HEK293T (cell line): ENCODE measurements around the gene NR1H4.

Experiments
- CTCF ChIA-PET: fragments of 350-600 bp; formaldehyde crosslinking; extraction: SDS; loops from one replicate; lab custom pipeline; 2021; ENCODE audit warnings: antibody characterized with exemption, inconsistent platforms; lab: Yijun Ruan, JAX
- POLR2A ChIA-PET: fragments of 350-600 bp; formaldehyde crosslinking; extraction: SDS; loops from one replicate; lab custom pipeline; 2020; ENCODE audit warnings: antibody characterized with exemption, inconsistent platforms; lab: Yijun Ruan, JAX
- DNase-seq: peaks from one replicate; pipeline ENCODE4 v3.0.0; 2012; ENCODE audit warnings: mixed read lengths; ENCODE audit errors: extremely low spot score
- ARNT ChIP-seq: fragments of 450-650 bp; IDR thresholded peaks from 2 replicates; pipeline ENCODE4 v1.6.1; 2017; ENCODE audit warnings: mild to moderate bottlenecking
- BHLHE40 ChIP-seq: fragments of 450-650 bp; IDR thresholded peaks from 2 replicates; pipeline ENCODE4 v1.6.1; 2016; ENCODE audit warnings: mild to moderate bottlenecking, moderate library complexity, borderline replicate concordance
- CTBP1 ChIP-seq: fragments of 450-650 bp; IDR thresholded peaks from 2 replicates; pipeline ENCODE4 v1.6.1; 2016; ENCODE audit warnings: borderline replicate concordance
- ELF4 ChIP-seq: fragments of 450-650 bp; IDR thresholded peaks from 2 replicates; pipeline ENCODE4 v1.6.1; 2017; ENCODE audit warnings: antibody characterized with exemption
- FOXA1 ChIP-seq: fragments of 450-650 bp; IDR thresholded peaks from 2 replicates; pipeline ENCODE4 v1.6.1; 2016; ENCODE audit warnings: mild to moderate bottlenecking
- FOXK2 ChIP-seq: fragments of 450-650 bp; IDR thresholded peaks from 2 replicates; pipeline ENCODE4 v1.6.1; 2016; ENCODE audit warnings: mild to moderate bottlenecking
- FOXM1 ChIP-seq: fragments of 450-650 bp; IDR thresholded peaks from 2 replicates; pipeline ENCODE4 v1.6.1; 2017; ENCODE audit warnings: mild to moderate bottlenecking, borderline replicate concordance
- HDGF ChIP-seq: fragments of 450-650 bp; IDR thresholded peaks from 2 replicates; pipeline ENCODE4 v1.6.1; 2017; ENCODE audit warnings: antibody characterized with exemption, borderline replicate concordance
- L3MBTL2 ChIP-seq: fragments of 450-650 bp; conservative IDR thresholded peaks from 2 replicates; pipeline ENCODE4 v1.6.1; 2016; ENCODE audit warnings: mild to moderate bottlenecking
- LEF1 ChIP-seq: fragments of 450-650 bp; IDR thresholded peaks from 2 replicates; pipeline ENCODE4 v1.6.1; 2017; ENCODE audit warnings: mild to moderate bottlenecking, borderline replicate concordance
- NFRKB ChIP-seq: fragments of 450-650 bp; IDR thresholded peaks from 2 replicates; pipeline ENCODE4 v1.6.1; 2016; ENCODE audit warnings: mild to moderate bottlenecking, moderate library complexity
- SP1 ChIP-seq: fragments of 450-650 bp; IDR thresholded peaks from 2 replicates; pipeline ENCODE4 v1.6.1; 2017
- SUZ12 ChIP-seq: fragments of 450-650 bp; IDR thresholded peaks from 2 replicates; pipeline ENCODE4 v1.6.1; 2016; ENCODE audit warnings: mild to moderate bottlenecking
- TARDBP ChIP-seq: fragments of 450-650 bp; IDR thresholded peaks from 2 replicates; pipeline ENCODE4 v1.6.1; 2016
- ZNF384 ChIP-seq: fragments of 450-650 bp; IDR thresholded peaks from 2 replicates; pipeline ENCODE4 v1.6.1; 2016
- TF ChIP-seq, protein P1 (sequence below): fragments of 450-650 bp; IDR thresholded peaks from 2 replicates; pipeline ENCODE4 v1.6.1; 2016

The NR1H4 gene

DNA sequence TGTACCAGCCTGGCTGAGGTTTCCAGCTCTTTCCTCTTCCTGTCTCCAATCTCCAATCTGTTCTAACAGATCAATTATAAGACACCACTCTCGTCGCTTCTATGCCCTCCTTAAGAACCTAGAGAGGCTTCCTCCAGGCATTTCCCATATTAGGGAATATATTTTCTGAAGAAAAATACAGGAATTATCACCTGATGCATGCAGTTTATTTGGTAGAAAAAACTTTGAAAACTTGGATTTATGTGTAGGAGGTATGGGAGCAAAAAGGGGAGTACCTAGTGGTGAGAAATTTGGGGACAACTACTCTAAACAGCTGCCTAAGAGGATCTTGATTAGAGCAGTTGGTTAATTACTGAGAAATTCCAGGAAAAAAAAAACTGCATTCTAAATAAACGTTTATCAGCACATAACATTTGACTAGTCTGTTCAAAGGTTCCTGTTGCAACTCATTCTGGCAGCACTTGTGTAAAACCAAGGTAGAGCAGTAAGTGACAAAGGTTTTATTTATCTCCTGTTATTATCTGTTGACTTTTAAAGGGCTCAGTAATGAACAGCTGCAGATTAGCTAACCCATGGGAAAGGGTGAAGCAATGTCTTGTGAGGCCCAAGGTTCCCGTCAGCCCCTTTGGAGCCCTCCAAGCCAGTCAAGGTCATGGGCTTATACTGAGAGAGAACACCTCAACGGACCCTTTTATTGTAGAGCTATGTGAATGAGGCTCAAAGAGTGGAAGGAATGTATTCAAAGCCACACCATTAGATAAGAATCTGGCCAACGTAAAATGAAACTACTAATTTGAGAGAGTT, 36.4 kb upstream of the NR1H4 start:
- ChIA-PET CTCF (interaction anchor here (1.9 kb wide), 1 partner anchor 32 kb away, joined by 6 read pairs; no protein-coding TSS in a partner anchor), POLR2A (no interaction called here)
- TF ChIP-seq BHLHE40 (no peak), L3MBTL2 (no peak), ELF4 (no peak), LEF1 (no peak), CTBP1 (no peak), NFRKB (no peak), SP1 (no peak), FOXK2 (no peak), SUZ12 (no peak), ZNF384 (no peak), FOXM1 (no peak), HDGF (no peak), TARDBP (no peak), FOXA1 (no peak), ARNT (no peak)
- TF ChIP-seq, protein P1, sequence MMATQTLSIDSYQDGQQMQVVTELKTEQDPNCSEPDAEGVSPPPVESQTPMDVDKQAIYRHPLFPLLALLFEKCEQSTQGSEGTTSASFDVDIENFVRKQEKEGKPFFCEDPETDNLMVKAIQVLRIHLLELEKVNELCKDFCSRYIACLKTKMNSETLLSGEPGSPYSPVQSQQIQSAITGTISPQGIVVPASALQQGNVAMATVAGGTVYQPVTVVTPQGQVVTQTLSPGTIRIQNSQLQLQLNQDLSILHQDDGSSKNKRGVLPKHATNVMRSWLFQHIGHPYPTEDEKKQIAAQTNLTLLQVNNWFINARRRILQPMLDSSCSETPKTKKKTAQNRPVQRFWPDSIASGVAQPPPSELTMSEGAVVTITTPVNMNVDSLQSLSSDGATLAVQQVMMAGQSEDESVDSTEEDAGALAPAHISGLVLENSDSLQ = no peak
- DNase-seq = no peak

DNA sequence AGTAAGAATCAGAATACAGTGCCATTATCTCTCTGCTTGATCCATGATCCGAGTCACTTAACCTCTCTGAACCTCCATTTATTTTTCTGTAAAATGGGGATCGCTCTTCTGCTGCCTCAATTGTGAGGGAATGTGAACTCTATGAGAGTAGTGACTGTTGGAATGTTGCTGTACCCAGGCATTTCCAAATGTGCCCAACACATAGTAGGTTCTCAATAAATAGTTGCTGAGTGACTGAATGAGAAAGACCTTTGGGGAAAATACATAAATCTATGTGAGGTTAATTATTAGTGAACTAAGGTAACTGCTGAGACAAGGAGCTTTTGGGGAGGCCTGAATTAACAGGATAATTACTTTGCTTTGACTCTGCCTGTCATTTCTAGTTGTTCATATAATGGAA, 33.9 kb upstream of the NR1H4 start:
- TF ChIP-seq L3MBTL2 (no peak), CTBP1 (no peak), FOXK2 (no peak), SUZ12 (no peak), BHLHE40 (no peak), ARNT (no peak), ELF4 (no peak)
- TF ChIP-seq, protein P1 = no peak
- POLR2A ChIA-PET = no interaction called here
- DNase-seq = no peak
- CTCF ChIA-PET = no interaction called here

DNA sequence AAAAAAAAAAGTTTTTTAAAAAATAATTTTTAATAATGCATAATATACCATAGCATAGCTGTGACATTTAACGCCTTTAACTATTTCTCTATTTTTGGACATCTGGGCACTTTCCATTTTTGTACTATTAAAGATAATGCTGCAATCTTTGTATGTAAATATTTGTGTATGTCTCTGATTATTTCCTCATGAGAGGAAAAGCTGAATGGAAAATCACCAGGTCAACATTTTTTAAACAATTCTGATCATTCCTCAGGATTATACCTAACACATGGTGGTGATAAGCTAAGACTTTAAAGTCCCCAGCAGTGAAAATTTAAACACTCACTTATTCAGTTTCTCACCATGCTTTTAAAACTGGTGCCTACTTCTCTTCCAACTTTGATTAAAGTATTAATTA, 31.3 kb upstream of the NR1H4 start:
- no peak for DNase-seq
- POLR2A ChIA-PET = no interaction called here
- TF ChIP-seq ARNT (no peak), FOXK2 (no peak), SP1 (no peak), TARDBP (no peak), CTBP1 (no peak), FOXM1 (no peak), FOXA1 (no peak), ZNF384 (no peak), SUZ12 (no peak), ELF4 (no peak), LEF1 (no peak), L3MBTL2 (no peak), BHLHE40 (no peak), NFRKB (no peak), HDGF (no peak)
- TF ChIP-seq, protein P1 = no peak
- CTCF ChIA-PET = interaction anchor here (0.7 kb wide), 1 partner anchor 51 kb away, joined by 4 read pairs; no protein-coding TSS in a partner anchor

DNA sequence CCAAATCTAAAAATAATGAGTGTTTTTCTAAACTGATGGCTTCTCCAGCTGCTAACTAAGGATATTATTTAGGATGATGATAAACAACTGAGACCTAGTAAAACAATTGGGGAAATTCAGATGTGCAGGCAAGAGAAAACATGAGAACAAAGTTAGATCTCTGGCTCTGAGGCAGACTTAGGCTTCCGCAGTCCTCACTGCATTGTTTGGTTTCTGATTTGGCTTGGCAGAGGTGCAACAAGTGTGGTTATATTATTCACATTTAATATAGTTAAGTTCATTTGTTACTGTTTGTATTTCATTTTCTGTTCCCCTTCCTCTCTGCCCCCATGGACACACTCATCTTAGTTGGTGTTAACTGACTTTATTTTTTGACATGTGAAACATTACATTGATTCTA, 30.2 kb upstream of the NR1H4 start:
- POLR2A ChIA-PET = no interaction called here
- no peak for DNase-seq
- CTCF ChIA-PET = no interaction called here
- TF ChIP-seq FOXM1 (no peak), ZNF384 (no peak), ARNT (no peak), L3MBTL2 (no peak), HDGF (no peak), ELF4 (no peak), LEF1 (no peak), NFRKB (no peak), BHLHE40 (no peak), TARDBP (no peak), CTBP1 (no peak), SP1 (no peak), FOXK2 (no peak), SUZ12 (no peak), FOXA1 (no peak)
- TF ChIP-seq, protein P1 = no peak

DNA sequence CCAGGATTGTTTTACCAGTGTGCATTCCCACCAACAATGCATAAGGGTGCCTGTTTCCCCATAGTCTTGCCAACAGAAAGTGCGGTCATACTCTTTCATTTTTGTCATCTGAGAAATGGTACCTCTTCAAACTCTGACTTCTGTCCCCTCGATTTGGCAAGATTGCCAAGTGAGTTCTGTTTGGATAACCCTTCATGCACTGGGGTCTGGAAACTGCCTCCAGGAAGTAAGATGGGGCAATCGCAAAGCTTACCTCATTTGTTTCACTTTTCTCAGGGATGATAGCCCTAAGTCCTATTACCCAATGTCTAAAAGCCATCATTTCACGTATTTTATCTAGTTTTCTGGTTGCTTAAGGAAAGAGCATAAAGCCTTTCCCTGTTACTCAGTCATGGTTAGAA, 28.6 kb upstream of the NR1H4 start:
- TF ChIP-seq ZNF384 (no peak), CTBP1 (no peak), SUZ12 (no peak), L3MBTL2 (no peak), HDGF (no peak), SP1 (no peak), BHLHE40 (no peak), LEF1 (no peak), ARNT (no peak), TARDBP (no peak), FOXK2 (no peak), ELF4 (no peak), FOXM1 (no peak)
- TF ChIP-seq, protein P1 = no peak
- ChIA-PET POLR2A (no interaction called here), CTCF (no interaction called here)
- DNase-seq = no peak
